Adrenal gland (tissue), 12 donors: Measurements from ENCODE around the gene SPEM2. TPM values are rescaled to one million over a fixed set of nuclear protein-coding genes. Genes with fewer than 3 reads are reported as not detected.
A peak's percentile ranks its signal among the peaks of the same experiment; 100 is the strongest.

Experiments used
- DNase-seq, 7 donors: peaks; one replicate each; pipeline ENCODE4 v3.0.0-alpha.2; 2019 to 2020
- H3K27ac ChIP-seq, 5 donors: fragments of 200-600 bp; sonication (generic) in 4 of 5; 1 replicate in 3 of 5; 2 replicates in 2 of 5; pipeline versions ENCODE4 v1.5.1 to v1.8.0; 2016 to 2020; ENCODE audit warnings: mild to moderate bottlenecking in 1 of 5
- H3K27me3 ChIP-seq: fragments of 200-600 bp; 2 replicates; pipeline ENCODE4 v1.8.0; 2021
- H3K36me3 ChIP-seq, 2 donors: fragments of 200-600 bp; replicated peaks in 1 of 2; 1 replicate in 1 of 2; 2 replicates in 1 of 2; pipeline versions ENCODE4 v1.5.1 to v1.8.0; 2018 to 2022
- H3K4me1 ChIP-seq, 2 donors: fragments of 200-600 bp; replicated peaks in 1 of 2; 1 replicate in 1 of 2; 2 replicates in 1 of 2; pipeline versions ENCODE4 v1.5.1 to v1.8.0; 2018 to 2021
- H3K4me3 ChIP-seq, 4 donors: fragments of 200-600 bp; sonication (generic) in 3 of 4; one replicate each; pipeline ENCODE4 v1.5.1; 2016 to 2018
- H3K9me3 ChIP-seq, 3 donors: fragments of 200-600 bp; sonication (generic) in 1 of 3; replicated peaks in 1 of 3; 1 replicate in 2 of 3; 2 replicates in 1 of 3; pipeline versions ENCODE4 v1.5.1 to v1.8.0; 2016 to 2021
- POLR2A ChIP-seq, 2 donors: fragments of 450-650 bp; IDR thresholded peaks; one replicate each; pipeline ENCODE4 v1.6.1; 2017; ENCODE audit warnings: antibody characterized with exemption in 2 of 2, mild to moderate bottlenecking in 2 of 2, moderate library complexity in 1 of 2
- WGBS, 4 donors: extraction: QIAGEN DNeasy Blood & Tissue Kit in 2 of 4; methylation state at CpG; one replicate each; pipeline versions ENCODE4 v1.1.5 to v1.1.7; 2013 to 2017; 5-methylcytosine and 5-hydroxymethylcytosine counted together
- intact Hi-C, 2 donors: fragments of 100-400 bp; cut with DNase I; formaldehyde crosslinking; loops; one replicate each; pipeline versions ENCODE4 v1.14.1 to v1.15.0; 2022 to 2023
- polyA plus RNA-seq, 3 donors: library from polyadenylated mRNA; stranded (reverse); fragments of 200-250 nt in 2 of 3; fragments of 350-450 nt in 1 of 3; fragmentation: Illumina TruSeq in 1 of 3; extraction: RNeasy Lipid Tissue Mini Kit (QIAGEN cat#74804) in 1 of 3; gene quantifications; one replicate each; pipeline ENCODE4 v1.2.3, GENCODE V29; 2013 to 2014
- total RNA-seq, 9 donors: library from RNA; depleted of rRNA in 4 of 9; stranded (reverse); fragments of >200 nt in 4 of 9; fragments of 120-200 nt in 1 of 9; fragmentation: NEBNext Ultra II Directional in 1 of 9; extraction: Animal tissue kit (Norgen Biotek cat#: 25700) in 1 of 9; gene quantifications; one replicate each; pipeline versions ENCODE4 v1.1.0 to v1.2.4, GENCODE V29; 2013 to 2023
- TF ChIP-seq, protein P1 (sequence below), 6 experiments: fragments of 450-650 bp in 4 of 6; fragments of 200-600 bp in 2 of 6; sonication (generic) in 1 of 6; IDR thresholded peaks; 1 replicate in 5 of 6; 2 replicates in 1 of 6; pipeline versions ENCODE4 v1.5.1 to v1.8.0; 2016 to 2021; ENCODE audit warnings: antibody characterized with exemption in 6 of 6, mild to moderate bottlenecking in 2 of 6, moderate library complexity in 1 of 6
- donor health status: healthy with polysubstance abuse.
- donor health status: Bipolar disorder and iron deficiency.
- donor health status: DM: yes; HTN: yes; CAD: no.
- donor health status: DM: no; HTN: no; CAD: no.
- donor health status: DM: no; HTN: no; CAD: no.
- donor health status: DM: yes; HTN: yes; CAD: no.

The SPEM2 gene
- total and polyA plus RNA-seq, 12 donors: not detected

DNA sequence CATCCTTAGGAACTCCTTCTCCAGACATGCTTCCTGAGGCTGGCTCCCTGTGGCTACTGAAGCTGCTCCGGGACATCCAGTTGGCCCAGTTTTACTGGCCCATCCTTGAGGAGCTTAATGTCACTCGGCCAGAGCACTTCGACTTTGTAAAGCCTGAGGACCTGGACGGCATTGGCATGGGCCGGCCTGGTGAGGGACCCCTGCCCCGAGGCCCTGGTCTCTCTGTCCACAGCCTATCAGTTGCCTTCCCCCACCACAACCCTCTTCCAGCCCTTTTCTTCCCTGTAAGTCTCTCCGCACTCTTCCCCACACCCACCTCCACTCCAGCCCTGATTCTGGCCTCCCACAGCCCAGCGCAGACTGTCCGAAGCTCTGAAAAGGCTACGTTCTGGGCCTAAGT is 42.5 kb upstream of the SPEM2 start:
- TF ChIP-seq, protein P1, sequence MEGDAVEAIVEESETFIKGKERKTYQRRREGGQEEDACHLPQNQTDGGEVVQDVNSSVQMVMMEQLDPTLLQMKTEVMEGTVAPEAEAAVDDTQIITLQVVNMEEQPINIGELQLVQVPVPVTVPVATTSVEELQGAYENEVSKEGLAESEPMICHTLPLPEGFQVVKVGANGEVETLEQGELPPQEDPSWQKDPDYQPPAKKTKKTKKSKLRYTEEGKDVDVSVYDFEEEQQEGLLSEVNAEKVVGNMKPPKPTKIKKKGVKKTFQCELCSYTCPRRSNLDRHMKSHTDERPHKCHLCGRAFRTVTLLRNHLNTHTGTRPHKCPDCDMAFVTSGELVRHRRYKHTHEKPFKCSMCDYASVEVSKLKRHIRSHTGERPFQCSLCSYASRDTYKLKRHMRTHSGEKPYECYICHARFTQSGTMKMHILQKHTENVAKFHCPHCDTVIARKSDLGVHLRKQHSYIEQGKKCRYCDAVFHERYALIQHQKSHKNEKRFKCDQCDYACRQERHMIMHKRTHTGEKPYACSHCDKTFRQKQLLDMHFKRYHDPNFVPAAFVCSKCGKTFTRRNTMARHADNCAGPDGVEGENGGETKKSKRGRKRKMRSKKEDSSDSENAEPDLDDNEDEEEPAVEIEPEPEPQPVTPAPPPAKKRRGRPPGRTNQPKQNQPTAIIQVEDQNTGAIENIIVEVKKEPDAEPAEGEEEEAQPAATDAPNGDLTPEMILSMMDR (IDR thresholded peaks at IDR 0.05): no peak
- intact Hi-C loops: no loop called here
- peaks cover 6 to 26% of the 10 kb centered on the region in 2 donors for H3K4me1 ChIP-seq
- H3K27ac ChIP-seq: no peak overlapping the region
- H3K4me3 ChIP-seq: no peak overlapping the region
- H3K9me3 ChIP-seq: no peaks in the 10 kb centered on the region
- peaks cover 6% of the 10 kb centered on the region for H3K27me3 ChIP-seq
- no peaks in the 10 kb centered on the region for H3K36me3 ChIP-seq
- no peak for DNase-seq
- WGBS, 4 donors: 85 to 92% (median 89%) methylated on average over 10 of the region's 10 CpGs

GRCh38 chr17:7383371-7383741 is 42.1 kb upstream of the SPEM2 start:
- Histone ChIP-seq H3K27ac (no peak overlapping the region), H3K9me3 (no peaks in the 10 kb centered on the region), H3K36me3 (no peaks in the 10 kb centered on the region), H3K27me3 (peaks cover 6% of the 10 kb centered on the region), H3K4me1 (peaks cover 6 to 26% of the 10 kb centered on the region in 2 donors), H3K4me3 (peak overlapping the region in 2 of 4 donors; percentile 19 to 49)
- 53 to 83% (median 77%) methylated on average over 2 to 11 of the region's 11 CpGs; no CpG with 5 or more reads in 1 of the 4 donors for WGBS, 4 donors
- intact Hi-C loops: no loop called here
- no peak for DNase-seq
- TF ChIP-seq, protein P1 (IDR thresholded peaks at IDR 0.05): no peak
- TF ChIP-seq POLR2A (IDR thresholded peaks at IDR 0.05): no peak

- peaks cover 6 to 26% of the 10 kb centered on the region in 2 donors for H3K4me1 ChIP-seq
- H3K27me3 ChIP-seq: peaks cover 6% of the 10 kb centered on the region
- peak in 2 of 7 donors; percentile 31 to 34 for DNase-seq
- H3K4me3 ChIP-seq: peak overlapping the region in 2 of 4 donors; percentile 19 to 49
- WGBS, 4 donors: 0 to 71% (median 6%) methylated on average over 4 to 65 of the region's 65 CpGs
- intact Hi-C loops: no loop called here
- H3K36me3 ChIP-seq: no peaks in the 10 kb centered on the region
- no peak for TF ChIP-seq POLR2A (IDR thresholded peaks at IDR 0.05)
- TF ChIP-seq, protein P1 (IDR thresholded peaks at IDR 0.05): no peak
- H3K9me3 ChIP-seq: no peaks in the 10 kb centered on the region
- peak overlapping the region in 2 of 5 donors; percentile 3 to 5 for H3K27ac ChIP-seq
Measured at GRCh38 chr17:7383742-7384488, 41.5 kb upstream of the SPEM2 start.

- peak overlapping the region in 2 of 5 donors; percentile 3 to 5 for H3K27ac ChIP-seq
Measured at GRCh38 chr17:7384489-7385081, 40.8 kb upstream of the SPEM2 start.

More at GRCh38 chr17:7384489-7385081, 40.8 kb upstream of the SPEM2 start:
- no peaks in the 10 kb centered on the region for H3K9me3 ChIP-seq
- peaks cover 6% of the 10 kb centered on the region for H3K27me3 ChIP-seq
- peak overlapping the region in 1 of 4 donors; percentile 49 for H3K4me3 ChIP-seq
- DNase-seq: no peak
- 53 to 89% (median 65%) methylated on average over 6 to 23 of the region's 23 CpGs for WGBS, 4 donors
- H3K4me1 ChIP-seq: peaks cover 6 to 26% of the 10 kb centered on the region in 2 donors
- intact Hi-C loops: no loop called here
- H3K36me3 ChIP-seq: no peaks in the 10 kb centered on the region
- TF ChIP-seq POLR2A (IDR thresholded peaks at IDR 0.05): no peak
- TF ChIP-seq, protein P1 (IDR thresholded peaks at IDR 0.05): no peak
